GM12878 (cell line): ENCODE measurements around the gene SLX9. TPM values are rescaled to one million over a fixed set of nuclear protein-coding genes. Genes with fewer than 3 reads are reported as not detected.

Experiments used
- ATAC-seq: fragments of 200-7000 bp; cut with Tn5 transposase; 3 replicates; pipeline ENCODE4 v1.9.1; 2020; ENCODE audit warnings: mild to moderate bottlenecking, moderate library complexity
- BruUV-seq: library from RNA; stranded (reverse); fragments of 400-500 nt; replicated peaks from 2 replicates; lab custom pipeline; 2021; lab: Mats Ljungman, UMichigan
- CTCF ChIA-PET: fragments of 300-600 bp; sonication (Branson Sonifier 250); formaldehyde crosslinking; extraction: SDS; loops from one replicate; lab custom pipeline; 2021; ENCODE audit warnings: inconsistent platforms; lab: Yijun Ruan, JAX
- POLR2A ChIA-PET: fragments of 350-600 bp; formaldehyde crosslinking; extraction: SDS; loops from one replicate; lab custom pipeline; 2021; ENCODE audit warnings: inconsistent platforms; lab: Charles Lee
- RAD21 ChIA-PET: fragments of 300-600 bp; sonication (Branson Sonifier 250); formaldehyde crosslinking; loops from one replicate; lab custom pipeline; 2023; ENCODE audit warnings: antibody characterized with exemption; ENCODE audit not compliant: unreplicated experiment; lab: Charles Lee
- SMC1A ChIA-PET: fragments of 300-600 bp; sonication (Branson Sonifier 250); formaldehyde crosslinking; loops from one replicate; lab custom pipeline; 2023; ENCODE audit not compliant: unreplicated experiment, uncharacterized antibody; lab: Charles Lee
- DNase-seq: peaks from one replicate; pipeline ENCODE4 v3.0.0-alpha.2; 2011; ENCODE audit warnings: low read depth, low spot score
- FAIRE-seq: peaks from 3 replicates; lab custom pipeline; 2011; peaks lifted over from hg19 to GRCh38; lab: Jason Lieb, UNC
- H2AFZ ChIP-seq: 2 replicates; pipeline ENCODE4 v1.6.0; 2011; ENCODE audit warnings: low read depth, low read length, control low read depth; ENCODE audit not compliant: control insufficient read depth
- H3K27ac ChIP-seq: 2 replicates; pipeline ENCODE4 v1.5.1; 2011; ENCODE audit warnings: control low read depth; ENCODE audit not compliant: control insufficient read depth, insufficient read depth
- H3K27me3 ChIP-seq, 2 experiments: replicated peaks in 1 of 2; 2 replicates each; pipeline versions ENCODE4 v1.6.0 to v1.6.1; 2011; ENCODE audit warnings: low read length in 1 of 2; ENCODE audit not compliant: control insufficient read depth in 2 of 2, insufficient read depth in 2 of 2
- H3K36me3 ChIP-seq, 2 experiments: 2 replicates each; pipeline ENCODE4 v1.5.1; 2011; ENCODE audit warnings: low read length in 1 of 2; ENCODE audit not compliant: control insufficient read depth in 2 of 2, insufficient read depth in 2 of 2
- H3K4me1 ChIP-seq: 2 replicates; pipeline ENCODE4 v1.6.1; 2011; ENCODE audit warnings: mild to moderate bottlenecking, low read length, moderate library complexity, mixed read lengths; ENCODE audit not compliant: control insufficient read depth, insufficient read depth
- H3K4me2 ChIP-seq: 2 replicates; pipeline ENCODE4 v1.6.0; 2011; ENCODE audit warnings: control low read depth; ENCODE audit not compliant: control insufficient read depth, insufficient read depth
- H3K4me3 ChIP-seq: fragments of 200-600 bp; sonication (generic); 2 replicates; pipeline ENCODE4 v1.5.1; 2016
- H3K79me2 ChIP-seq: 2 replicates; pipeline ENCODE4 v1.6.0; 2011; ENCODE audit warnings: low read length; ENCODE audit not compliant: control insufficient read depth, insufficient read depth
- H3K9ac ChIP-seq: 2 replicates; pipeline ENCODE4 v1.8.0; 2011; ENCODE audit warnings: low read length, control low read depth, mixed read lengths; ENCODE audit not compliant: control insufficient read depth, insufficient read depth
- H3K9me3 ChIP-seq: replicated peaks from 3 replicates; pipeline ENCODE4 v1.5.1; 2011; ENCODE audit warnings: mild to moderate bottlenecking, low read length; ENCODE audit not compliant: control insufficient read depth, insufficient read depth
- H4K20me1 ChIP-seq: 2 replicates; pipeline ENCODE4 v1.6.0; 2011; ENCODE audit not compliant: control insufficient read depth, insufficient read depth
- FOXK2 ChIP-seq: fragments of 450-650 bp; IDR thresholded peaks from 2 replicates; pipeline ENCODE4 v1.6.1; 2017; ENCODE audit warnings: mild to moderate bottlenecking, moderate library complexity
- POLR2A ChIP-seq: IDR thresholded peaks from 2 replicates; pipeline ENCODE4 v1.6.1; 2011; ENCODE audit warnings: low read depth, mild to moderate bottlenecking, low read length
- POLR2AphosphoS2 ChIP-seq: IDR thresholded peaks from 2 replicates; pipeline ENCODE4 v1.6.1; 2011; ENCODE audit warnings: low read depth, mild to moderate bottlenecking, low read length, improper control_type of control experiment, moderate library complexity
- RFX5 ChIP-seq: IDR thresholded peaks from 2 replicates; pipeline ENCODE4 v1.6.1; 2011; ENCODE audit warnings: low read depth, low read length, improper control_type of control experiment
- SRF ChIP-seq, 2 experiments: IDR thresholded peaks; 2 replicates each; pipeline ENCODE4 v1.6.1; 2011; ENCODE audit warnings: low read depth in 2 of 2, low read length in 2 of 2, mild to moderate bottlenecking in 1 of 2, moderate library complexity in 1 of 2
- WGBS: methylation state at CpG from one replicate; pipeline ENCODE4 v1.1.6; 2016; ENCODE audit warnings: low lambda C conversion rate; ENCODE audit not compliant: insufficient replicate concordance, insufficient coverage; ENCODE audit errors: missing lambda C conversion rate; 5-methylcytosine and 5-hydroxymethylcytosine counted together
- in situ Hi-C: fragments of 300-500 bp; cut with MboI; formaldehyde crosslinking; loops from 9 replicates; pipeline ENCODE4 v1.14.3; 2018; ENCODE audit warnings: mixed read lengths
- intact Hi-C: fragments of 100-400 bp; cut with micrococcal nuclease; formaldehyde crosslinking; loops from one replicate; pipeline ENCODE4 v1.14.2; 2022; ENCODE audit not compliant: unreplicated experiment
- polyA plus RNA-seq, 11 experiments: library from polyadenylated mRNA; depleted of rRNA in 4 of 11; unstranded in 6 of 11; stranded (reverse) in 5 of 11; fragments of >200 nt; fragmentation: Nextera tagmentation in 4 of 11; fragmentation: Illumina TruSeq in 1 of 11; extraction: Ambion mirVana in 4 of 11; extraction: Trizol in 1 of 11; gene quantifications; 1 replicate in 1 of 11; 2 replicates in 10 of 11; pipeline versions ENCODE4 v1.2.1 to v1.2.3, GENCODE V29; 2011 to 2016; ENCODE audit warnings: inconsistent platforms in 2 of 11, missing spikeins in 2 of 11, low read depth in 1 of 11
- total RNA-seq, 4 experiments: library from RNA; depleted of rRNA in 3 of 4; stranded (reverse); fragments of >200 nt in 3 of 4; fragmentation: Illumina TruSeq in 1 of 4; extraction: Trizol in 1 of 4; gene quantifications; 2 replicates each; pipeline versions ENCODE4 v1.2.1 to v1.2.3, GENCODE V29; 2013 to 2021

The SLX9 gene
- total and polyA plus RNA-seq, 10 of the 15 experiments (the other 5 are each of a cell fraction or from before 2014, with no cell fraction given) = 0.69 to 81.3 (median 33.9) TPM

DNA sequence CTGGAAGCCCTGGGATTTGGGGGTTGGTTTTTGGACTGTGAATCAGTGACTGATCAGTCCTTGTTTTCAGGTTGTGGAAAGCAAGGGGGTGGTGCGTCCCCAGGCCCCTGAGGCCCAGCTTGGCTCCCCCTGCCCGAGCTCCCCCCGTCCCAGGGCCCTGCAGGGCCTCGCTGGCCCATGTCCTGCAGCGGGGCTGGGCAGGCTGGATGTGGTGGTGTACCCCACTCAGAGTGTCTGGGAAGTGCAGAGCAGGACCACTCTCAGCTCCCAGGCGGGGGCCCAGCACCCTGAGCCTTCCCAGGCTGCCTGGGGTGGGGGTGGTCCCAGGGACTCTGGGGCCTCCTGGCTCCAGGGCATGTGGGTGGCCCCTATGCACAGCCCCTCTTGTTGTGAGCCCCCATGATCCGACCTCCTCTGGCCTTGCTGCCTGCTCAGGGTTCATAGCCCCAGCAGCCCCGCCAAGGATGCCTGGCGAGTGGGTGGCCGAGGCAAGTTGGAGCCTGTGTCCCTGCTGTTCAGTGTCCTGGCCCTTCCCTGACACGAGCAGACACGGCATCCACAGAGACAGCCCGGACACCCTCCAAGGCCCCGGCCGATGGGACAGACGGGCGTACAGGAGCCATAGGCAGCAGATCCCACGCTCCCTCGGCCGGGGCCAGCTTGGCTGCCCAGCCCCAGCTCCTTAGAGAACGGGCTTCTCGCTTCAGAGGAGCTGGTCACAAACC lies 37.9 kb downstream of the SLX9 start:
- CTCF ChIA-PET = no interaction called here
- no peak overlapping the region for H3K9ac ChIP-seq
- H3K4me3 ChIP-seq = no peak overlapping the region
- no peaks in the 10 kb centered on the region for H3K4me1 ChIP-seq
- TF ChIP-seq SRF (IDR thresholded peaks at IDR 0.05; ENCODE audit: low read depth in 2 of 2, low read length in 2 of 2) (0 out of 4 replicates have a peak, but pooled peaks of 1 of the 2 experiments have one; percentile 8), RFX5 (no peak)
- TF ChIP-seq, all 136 proteins: peak for 1
- H3K79me2 ChIP-seq = no peaks in the 10 kb centered on the region
- no peaks in the 10 kb centered on the region for H3K9me3 ChIP-seq
- no peak overlapping the region for H3K27ac ChIP-seq
- H2AFZ ChIP-seq = no peak overlapping the region
- RAD21 ChIA-PET = no interaction called here
- H3K36me3 ChIP-seq = peaks cover 0 to 5% of the 10 kb centered on the region in 2 experiments; a peak in 2 of 4 replicates
- POLR2A ChIA-PET = no interaction called here
- SMC1A ChIA-PET = no interaction called here
- H3K4me2 ChIP-seq = no peak overlapping the region
- intact Hi-C loops (no loop called here), in situ Hi-C loops (no loop called here)
- H3K27me3 ChIP-seq = no peaks in the 10 kb centered on the region
- H4K20me1 ChIP-seq = no peaks in the 10 kb centered on the region
- FAIRE-seq (no peak), DNase-seq (no peak), ATAC-seq (no peak)
- BruUV-seq = no TSS peak
- 97% methylated on average over 19 of the region's 22 CpGs for WGBS

DNA sequence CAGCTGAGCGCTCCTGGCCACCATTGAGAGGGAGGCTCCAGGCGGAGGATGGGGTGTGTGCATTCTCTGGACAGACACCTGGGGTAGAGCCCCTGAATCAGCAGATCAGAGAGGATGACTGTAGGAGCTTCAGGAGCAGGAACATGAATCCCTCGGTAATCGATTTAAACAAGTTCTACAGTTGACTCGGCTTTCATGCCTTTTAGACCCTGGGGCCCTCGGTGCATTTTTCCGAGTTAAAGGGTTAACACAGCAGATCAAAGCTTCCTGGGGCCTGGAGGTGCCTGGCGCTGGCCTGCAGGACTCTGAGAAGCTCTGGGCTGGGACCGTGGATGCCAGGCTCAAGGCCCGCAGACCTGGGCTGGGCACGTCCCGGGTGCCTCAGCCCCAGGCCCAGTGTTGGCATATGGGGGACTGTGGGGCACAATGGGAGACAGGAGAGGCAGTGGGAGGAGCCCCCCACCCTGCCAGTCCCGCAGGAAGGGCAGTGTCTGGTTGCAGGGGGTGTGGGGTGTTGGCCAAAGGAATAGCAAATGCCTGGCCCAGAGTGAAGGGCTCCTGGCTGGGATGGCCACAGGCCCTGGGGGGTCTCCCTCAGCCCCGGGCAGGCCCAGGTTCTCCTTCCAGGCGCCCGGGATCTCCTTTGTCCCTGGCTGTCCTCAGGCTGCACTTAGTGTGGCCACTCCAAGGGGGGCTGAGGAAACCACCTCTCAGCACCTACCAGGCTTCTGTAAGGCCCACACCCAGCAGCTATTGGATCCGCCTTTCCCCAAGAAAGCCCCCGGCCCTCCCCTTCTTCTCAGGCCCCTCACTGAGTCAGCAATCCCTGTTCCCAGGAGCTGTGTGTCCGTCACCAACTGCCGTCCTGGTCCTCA lies 40.1 kb downstream of the SLX9 start:
- SMC1A ChIA-PET = no interaction called here
- Histone ChIP-seq H4K20me1 (no peaks in the 10 kb centered on the region), H3K4me3 (no peak overlapping the region), H3K9me3 (no peaks in the 10 kb centered on the region), H3K27ac (no peak overlapping the region), H3K9ac (no peak overlapping the region), H3K79me2 (no peaks in the 10 kb centered on the region), H3K4me2 (no peak overlapping the region), H3K27me3 (no peaks in the 10 kb centered on the region), H2AFZ (no peak overlapping the region), H3K36me3 (peaks cover 0 to 5% of the 10 kb centered on the region in 2 experiments; a peak in 2 of 4 replicates), H3K4me1 (no peaks in the 10 kb centered on the region)
- DNase-seq (no peak), ATAC-seq (no peak), FAIRE-seq (no peak)
- no peak for TF ChIP-seq FOXK2
- peak; percentile 19; the same call in 1 of the 2 replicates for TF ChIP-seq POLR2A
- no peak for TF ChIP-seq POLR2AphosphoS2
- intact Hi-C loops (no loop called here), in situ Hi-C loops (no loop called here)
- CTCF ChIA-PET = no interaction called here
- RAD21 ChIA-PET = interaction anchor here (1.0 kb wide), 1 partner anchor 149 kb away, joined by 3 read pairs; no protein-coding TSS in a partner anchor
- POLR2A ChIA-PET = no interaction called here
- no TSS peak for BruUV-seq
- WGBS = 86% methylated on average over 19 of the region's 20 CpGs
